ENCODE data around the gene NUDT22.
"Not testable (repeated sequence)": the region's sequence is repeated elsewhere in the genome, so short reads cannot be mapped to it uniquely, and the experiment has no call there.

NUDT22 gene

GRCh38 chr11:64238999-64239398, 12.9 kb downstream of the NUDT22 start:
- intact Hi-C loops (cut with DNase I) = no loop called here
- peak in 4 of 42 donors; percentile 51 to 64 (median 56) for DNase-seq

- DNase-seq = peak in 4 of 42 donors; percentile 2 to 60 (median 54)
- intact Hi-C loops (cut with DNase I) = no loop called here
Observed at GRCh38 chr11:64239662-64240434, 13.8 kb downstream of the NUDT22 start.

- intact Hi-C loops (cut with DNase I) = no loop called here
- peak; percentile 92 to 99 (median 97) for DNase-seq
Observed at GRCh38 chr11:64240435-64241240, 14.6 kb downstream of the NUDT22 start, which contains the start of gene FKBP2. Gene FKBP2, plus strand, starts transcription at chr11:64241095. Its CDS starts 1,293 bp downstream, at chr11:64242388.

- intact Hi-C loops (cut with DNase I) = no loop called here
- DNase-seq = peak in 34 of 42 donors; percentile 99 to 100 (median 100)
Observed at GRCh38 chr11:64241241-64241490, 15.1 kb downstream of the NUDT22 start.

GRCh38 chr11:64241491-64242374, 15.7 kb downstream of the NUDT22 start:
- intact Hi-C loops (cut with DNase I) = no loop called here
- peak in 8 of 42 donors; percentile 98 to 100 (median 100) for DNase-seq

GRCh38 chr11:64243236-64243854, 17.3 kb downstream of the NUDT22 start:
- DNase-seq = no peak
- intact Hi-C loops (cut with DNase I) = no loop called here

- intact Hi-C loops (cut with DNase I) = no loop called here
- DNase-seq = no peak
Observed at GRCh38 chr11:64244107-64244506, 18.0 kb downstream of the NUDT22 start.

GRCh38 chr11:64244966-64245365, 18.9 kb downstream of the NUDT22 start:
- intact Hi-C loops (cut with DNase I) = no loop called here

GRCh38 chr11:64245401-64245796, 19.3 kb downstream of the NUDT22 start:
- peak in 25 of 42 donors; percentile 38 to 84 (median 62) for DNase-seq
- intact Hi-C loops (cut with DNase I) = no loop called here

More at GRCh38 chr11:64244966-64245365, 18.9 kb downstream of the NUDT22 start:
- no peak for DNase-seq

- DNase-seq = peak in 18 of 42 donors; percentile 28 to 79 (median 58)
- intact Hi-C loops (cut with DNase I) = no loop called here
Observed at GRCh38 chr11:64245797-64246620, 19.9 kb downstream of the NUDT22 start.

GRCh38 chr11:64246621-64246870, 20.5 kb downstream of the NUDT22 start:
- DNase-seq; intact Hi-C loops (cut with DNase I): not testable (repeated sequence)

- peak; percentile 52 to 94 (median 88) for DNase-seq
- intact Hi-C loops (cut with DNase I) = no loop called here
Observed at GRCh38 chr11:64246871-64247728, 21.0 kb downstream of the NUDT22 start, which contains the start of gene PPP1R14B. Gene PPP1R14B, minus strand, starts transcription at chr11:64246943. Its CDS starts 270 bp downstream, at chr11:64246673.

GRCh38 chr11:64247729-64248531, 21.9 kb downstream of the NUDT22 start:
- intact Hi-C loops (cut with DNase I) = no loop called here
- no peak for DNase-seq

- no peak for DNase-seq
Observed at GRCh38 chr11:64248578-64248977, 22.5 kb downstream of the NUDT22 start.

GRCh38 chr11:64249038-64249437, 23.0 kb downstream of the NUDT22 start:
- intact Hi-C loops (cut with DNase I) = no loop called here
- no peak for DNase-seq

More at GRCh38 chr11:64248578-64248977, 22.5 kb downstream of the NUDT22 start:
- intact Hi-C loops (cut with DNase I) = no loop called here

Measured in head of caudate nucleus (tissue), 42 donors.